Subcutaneous adipose tissue (tissue), 4 donors: ENCODE data around the gene HNRNPUL1. TPM values are rescaled to one million over a fixed set of nuclear protein-coding genes. Genes with fewer than 3 reads are reported as not detected.

ENCODE experiments used
- total RNA-seq, 4 donors: library from RNA; depleted of rRNA; stranded (reverse); fragments of >200 nt; gene quantifications; one replicate each; pipeline ENCODE4 v1.1.0, GENCODE V29; 2016
- TF ChIP-seq, protein P1 (sequence below): fragments of 450-650 bp; IDR thresholded peaks from one replicate; pipeline ENCODE4 v1.5.1; 2016; ENCODE audit warnings: low read depth, mild to moderate bottlenecking, control low read depth, antibody characterized with exemption, moderate library complexity

HNRNPUL1 gene
- total RNA-seq, 4 donors from 2014 or later: 83.3 to 178 (median 135) TPM

DNA sequence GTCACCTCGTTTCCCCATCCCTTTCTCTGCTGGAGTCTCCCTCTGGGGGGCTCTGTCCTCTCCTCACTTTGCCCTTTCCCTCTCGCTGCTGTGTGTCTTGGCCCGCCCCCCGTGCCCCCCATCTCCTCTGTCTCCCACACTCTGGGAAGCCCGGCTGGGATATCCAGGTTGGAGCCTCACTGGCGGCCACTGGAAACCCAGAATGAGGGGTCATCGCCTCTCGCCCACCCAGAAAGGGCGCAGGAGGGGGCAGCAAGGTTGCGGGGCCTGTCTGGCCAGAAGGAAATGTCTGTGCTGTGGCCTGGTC lies 61.4 kb downstream of the HNRNPUL1 start:
- TF ChIP-seq, protein P1, sequence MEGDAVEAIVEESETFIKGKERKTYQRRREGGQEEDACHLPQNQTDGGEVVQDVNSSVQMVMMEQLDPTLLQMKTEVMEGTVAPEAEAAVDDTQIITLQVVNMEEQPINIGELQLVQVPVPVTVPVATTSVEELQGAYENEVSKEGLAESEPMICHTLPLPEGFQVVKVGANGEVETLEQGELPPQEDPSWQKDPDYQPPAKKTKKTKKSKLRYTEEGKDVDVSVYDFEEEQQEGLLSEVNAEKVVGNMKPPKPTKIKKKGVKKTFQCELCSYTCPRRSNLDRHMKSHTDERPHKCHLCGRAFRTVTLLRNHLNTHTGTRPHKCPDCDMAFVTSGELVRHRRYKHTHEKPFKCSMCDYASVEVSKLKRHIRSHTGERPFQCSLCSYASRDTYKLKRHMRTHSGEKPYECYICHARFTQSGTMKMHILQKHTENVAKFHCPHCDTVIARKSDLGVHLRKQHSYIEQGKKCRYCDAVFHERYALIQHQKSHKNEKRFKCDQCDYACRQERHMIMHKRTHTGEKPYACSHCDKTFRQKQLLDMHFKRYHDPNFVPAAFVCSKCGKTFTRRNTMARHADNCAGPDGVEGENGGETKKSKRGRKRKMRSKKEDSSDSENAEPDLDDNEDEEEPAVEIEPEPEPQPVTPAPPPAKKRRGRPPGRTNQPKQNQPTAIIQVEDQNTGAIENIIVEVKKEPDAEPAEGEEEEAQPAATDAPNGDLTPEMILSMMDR: no peak

DNA sequence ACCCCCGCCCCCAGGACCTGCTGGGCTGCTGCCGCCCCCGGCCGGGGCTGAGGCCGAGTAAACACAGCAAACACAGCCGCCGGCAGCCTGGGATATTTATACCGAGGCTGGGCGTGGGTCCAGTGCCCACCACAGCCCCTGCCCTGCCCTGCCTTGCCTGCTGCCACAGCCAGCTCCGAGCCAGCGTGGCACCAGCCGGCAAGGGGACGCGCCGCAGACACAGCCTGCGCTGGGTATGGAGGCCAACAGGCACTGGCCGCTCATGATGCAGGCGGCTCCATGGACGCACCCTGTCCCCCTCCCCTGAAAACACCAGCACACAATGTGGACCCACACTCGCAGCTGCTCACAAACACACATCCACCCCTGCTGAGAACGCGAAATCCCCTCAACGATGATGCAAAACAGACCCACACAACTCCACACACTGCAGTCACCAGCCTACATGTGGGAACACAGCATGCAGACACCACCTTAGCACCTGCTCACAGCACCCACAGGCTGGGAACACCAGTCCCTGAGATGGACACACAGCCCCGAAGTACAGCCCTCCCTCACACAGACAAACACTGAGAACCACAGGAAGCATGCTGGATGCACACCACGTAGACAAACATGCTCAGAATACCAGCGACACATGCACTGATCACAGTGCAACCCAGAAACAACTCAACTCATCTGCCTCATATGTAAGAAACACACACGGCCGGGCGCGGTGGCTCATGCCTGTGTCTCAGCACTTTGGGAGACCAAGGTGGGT lies 62.0 kb downstream of the HNRNPUL1 start:
- TF ChIP-seq, protein P1: no peak

DNA sequence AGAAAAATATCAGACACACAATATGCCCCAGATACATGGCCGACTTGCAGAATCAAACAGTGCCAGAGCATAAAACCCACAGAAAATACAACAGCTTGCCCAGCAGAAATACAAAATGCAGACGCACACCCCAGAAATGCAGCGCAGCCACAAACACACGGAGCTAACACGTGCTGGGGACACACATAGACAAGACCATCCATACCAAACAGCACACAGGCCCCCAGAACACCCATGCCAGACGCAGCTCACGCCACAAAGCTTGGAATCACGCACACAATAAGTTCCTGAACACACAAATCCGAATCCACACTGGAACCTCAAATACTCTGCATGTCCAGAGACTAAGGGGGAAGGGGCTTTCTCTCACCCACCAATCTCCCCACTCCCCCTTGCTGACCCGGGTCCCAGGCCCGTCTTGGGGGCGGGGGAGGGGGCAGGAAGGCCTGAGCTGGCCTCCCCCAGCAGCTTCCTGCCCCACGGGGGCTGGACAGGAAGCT lies 63.0 kb downstream of the HNRNPUL1 start:
- TF ChIP-seq, protein P1: no peak

DNA sequence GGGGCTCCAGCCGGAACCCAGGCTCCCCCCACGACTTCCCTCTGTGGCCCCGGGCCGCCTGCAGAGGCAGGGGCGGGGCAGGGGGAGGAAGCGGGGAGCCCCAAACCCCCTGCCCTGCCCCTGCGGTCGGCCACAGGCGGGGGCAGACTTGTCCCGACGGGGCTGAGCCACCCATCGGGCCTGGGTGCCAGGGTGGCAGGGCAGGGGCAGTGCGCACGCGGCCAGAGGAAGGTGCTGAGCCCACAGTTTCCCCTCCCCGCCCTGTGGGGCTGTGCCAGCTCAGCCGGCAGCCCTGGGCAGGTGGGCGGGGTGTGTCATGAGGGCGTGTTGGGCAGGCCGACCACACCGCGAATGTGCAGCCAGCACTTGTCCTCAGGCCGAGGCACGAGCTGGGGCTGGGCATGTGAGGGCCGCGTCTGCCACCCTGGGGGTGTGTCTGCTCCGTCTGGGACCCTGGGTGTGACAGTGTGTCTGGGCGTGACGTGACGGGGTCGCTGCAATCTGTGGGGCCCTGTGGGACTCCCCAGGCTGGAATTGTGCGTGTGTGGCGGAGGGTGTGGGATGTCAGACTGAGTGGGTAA lies 63.5 kb downstream of the HNRNPUL1 start:
- TF ChIP-seq, protein P1: no peak

DNA sequence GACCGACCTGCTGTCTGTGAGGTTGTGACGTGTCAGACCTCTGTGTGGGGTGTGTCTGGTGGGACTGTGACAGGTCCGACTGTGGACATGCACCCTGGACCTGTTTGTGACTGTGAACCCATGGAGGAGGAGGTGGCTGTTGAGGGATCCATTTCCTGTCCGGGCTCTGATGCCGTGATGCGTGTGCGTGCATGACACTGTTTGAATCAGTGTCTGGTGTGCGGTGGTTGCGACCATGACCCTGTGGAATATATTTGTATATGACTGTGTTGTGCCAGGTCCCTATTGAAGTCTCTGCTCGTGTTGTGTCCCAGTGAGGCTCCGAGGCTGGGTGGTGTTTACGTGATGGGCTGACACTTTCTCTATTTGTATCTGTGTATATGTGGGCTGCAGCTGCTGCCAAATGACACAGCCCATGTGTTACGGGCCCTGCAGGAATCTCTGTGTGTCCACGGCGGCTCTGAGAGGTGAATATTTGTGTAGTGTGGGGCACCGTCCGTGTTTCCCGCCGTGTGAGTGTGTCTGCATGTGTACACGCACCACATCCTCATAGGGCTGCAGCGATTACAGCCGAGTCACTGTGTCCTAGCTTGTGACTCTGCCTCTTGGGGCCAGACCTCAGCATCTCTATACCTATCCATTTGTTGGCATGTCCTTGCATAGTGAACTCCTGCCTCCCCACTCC lies 64.1 kb downstream of the HNRNPUL1 start:
- TF ChIP-seq, protein P1: no peak

DNA sequence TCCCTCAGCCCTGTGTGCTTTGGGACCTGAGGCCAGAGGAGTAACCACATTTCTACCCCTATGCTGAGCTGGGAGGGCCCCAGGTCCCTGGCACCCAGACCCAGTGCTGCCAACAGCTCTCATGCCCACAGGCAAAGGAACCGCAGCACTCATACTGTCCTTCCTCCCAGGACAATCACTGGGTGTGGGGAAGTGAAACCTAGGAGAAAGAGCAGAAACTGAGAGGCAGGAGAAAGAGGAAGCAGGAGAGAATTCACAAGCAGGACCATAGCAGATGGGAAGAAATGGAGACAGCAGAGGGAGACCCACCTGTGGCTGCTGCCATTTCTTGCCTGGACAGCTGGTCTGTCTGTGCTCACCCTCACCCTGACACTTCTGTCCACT lies 64.7 kb downstream of the HNRNPUL1 start:
- TF ChIP-seq, protein P1: no peak

DNA sequence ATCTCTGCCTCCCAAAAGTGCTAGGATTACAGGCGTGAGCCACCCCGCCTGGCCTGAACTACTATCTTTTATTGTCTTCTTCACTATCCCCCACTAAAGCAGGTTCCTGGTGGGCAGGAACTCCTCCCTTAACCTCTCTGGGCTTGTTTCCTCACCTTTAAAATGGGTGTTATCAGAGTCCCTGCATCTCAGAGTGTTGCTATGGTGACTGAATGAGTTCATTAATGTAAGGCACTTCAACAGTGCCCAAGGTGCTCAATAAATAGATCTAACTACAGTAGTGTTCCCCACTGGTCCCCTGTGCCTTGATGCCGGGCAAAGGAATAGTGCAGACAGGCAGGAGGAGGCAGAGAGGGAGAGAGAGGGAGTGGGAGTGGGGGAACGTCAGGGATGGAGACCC lies 66.3 kb downstream of the HNRNPUL1 start:
- TF ChIP-seq, protein P1: no peak
